ENCODE data around the gene LEKR1.
A peak's percentile ranks its signal among the peaks of the same experiment; 100 is the strongest.
"Not testable (repeated sequence)": the region's sequence is repeated elsewhere in the genome, so short reads cannot be mapped to it uniquely, and the experiment has no call there.

Gene LEKR1

GRCh38 chr3:156808025-156808424 is 18.1 kb upstream of the LEKR1 start:
- DNase-seq = no peak

GRCh38 chr3:156811089-156811862 is 14.9 kb upstream of the LEKR1 start:
- no peak for DNase-seq

GRCh38 chr3:156812521-156813335 is 13.4 kb upstream of the LEKR1 start:
- DNase-seq = no peak

- no peak for DNase-seq
Observed at GRCh38 chr3:156814295-156814694, 11.9 kb upstream of the LEKR1 start.

GRCh38 chr3:156816091-156816793 is 9.9 kb upstream of the LEKR1 start:
- peak; percentile 27 to 39 for DNase-seq

GRCh38 chr3:156816794-156817645 is 9.1 kb upstream of the LEKR1 start:
- DNase-seq = peak; percentile 83 to 89

GRCh38 chr3:156817646-156818272 is 8.4 kb upstream of the LEKR1 start:
- DNase-seq = no peak

GRCh38 chr3:156818273-156818651 is 7.9 kb upstream of the LEKR1 start:
- no peak for DNase-seq

- DNase-seq = no peak
Observed at GRCh38 chr3:156818890-156819289, 7.3 kb upstream of the LEKR1 start.

GRCh38 chr3:156819842-156820691 is 6.1 kb upstream of the LEKR1 start:
- DNase-seq = no peak

- DNase-seq = no peak
Observed at GRCh38 chr3:156820692-156821080, 5.5 kb upstream of the LEKR1 start.

GRCh38 chr3:156822626-156823260 is 3.4 kb upstream of the LEKR1 start:
- DNase-seq = not testable (repeated sequence)

- DNase-seq = no peak
Observed at GRCh38 chr3:156825795-156826143, 384 bp upstream of the LEKR1 start.

GRCh38 chr3:156826896-156827882 is 1.0 kb downstream of the LEKR1 start:
- DNase-seq = no peak

GRCh38 chr3:156831006-156831405 is 4.9 kb downstream of the LEKR1 start:
- DNase-seq = no peak

- no peak for DNase-seq
Observed at GRCh38 chr3:156834435-156834834, 8.3 kb downstream of the LEKR1 start.

- no peak for DNase-seq
Observed at GRCh38 chr3:156834962-156835535, 8.9 kb downstream of the LEKR1 start.

GRCh38 chr3:156836701-156837100 is 10.5 kb downstream of the LEKR1 start:
- no peak for DNase-seq

GRCh38 chr3:156837115-156837514 is 11.0 kb downstream of the LEKR1 start:
- DNase-seq = no peak
